DND-41 (cell line): ENCODE data around the gene DNM2.

Experiments
- CTCF ChIP-seq: IDR thresholded peaks from 2 replicates; pipeline ENCODE4 v1.5.1; 2012; ENCODE audit warnings: borderline replicate concordance, low read length, moderate library complexity, mild to moderate bottlenecking; ENCODE audit not compliant: poor library complexity, severe bottlenecking; ENCODE audit errors: extremely low read depth
- EZH2 ChIP-seq: IDR thresholded peaks from 3 replicates; pipeline ENCODE4 v1.6.1; 2012; ENCODE audit warnings: borderline replicate concordance, low read depth, mild to moderate bottlenecking, moderate library complexity, low read length, inconsistent platforms; ENCODE audit not compliant: severe bottlenecking

- TF ChIP-seq CTCF (no peak), EZH2 (no peak)
Observed at GRCh38 chr19:10679743-10680142, 38.1 kb upstream of the DNM2 start.
